ENCODE results near the gene ACVR2B. TPM values are rescaled to one million over a fixed set of nuclear protein-coding genes. Genes with fewer than 3 reads are reported as not detected.

Gene ACVR2B
- polyA plus RNA-seq, 3 donors from 2014 or later: 0.02 to 0.39 (median 0.04) TPM

DNA sequence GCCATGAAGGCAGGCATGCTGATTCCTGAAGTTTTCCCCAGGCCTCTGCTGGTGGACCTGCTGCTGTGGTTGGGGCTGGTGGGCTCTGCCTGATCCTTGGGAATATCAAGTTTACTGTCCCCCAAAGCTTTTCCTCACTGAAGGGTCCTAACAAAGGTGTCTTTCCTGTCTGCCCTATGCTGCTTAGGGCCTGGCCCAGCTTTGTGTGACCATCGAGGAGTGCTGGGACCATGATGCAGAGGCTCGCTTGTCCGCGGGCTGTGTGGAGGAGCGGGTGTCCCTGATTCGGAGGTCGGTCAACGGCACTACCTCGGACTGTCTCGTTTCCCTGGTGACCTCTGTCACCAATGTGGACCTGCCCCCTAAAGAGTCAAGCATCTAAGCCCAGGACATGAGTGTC is 29.3 kb downstream of the ACVR2B start:
- Mint-ChIP-seq H3K9me3 (no peaks in the 10 kb centered on the region), H3K4me3 (no peak overlapping the region), H3K27me3 (ENCODE audit: low read depth in 3 of 3) (peaks cover 0 to 3% (median 0%) of the 10 kb centered on the region in 3 donors), H3K27ac (no peak overlapping the region), H3K4me1 (no peaks in the 10 kb centered on the region), H3K36me3 (peaks cover 4 to 18% (median 5%) of the 10 kb centered on the region in 3 donors)
- DNase-seq: no peak

DNA sequence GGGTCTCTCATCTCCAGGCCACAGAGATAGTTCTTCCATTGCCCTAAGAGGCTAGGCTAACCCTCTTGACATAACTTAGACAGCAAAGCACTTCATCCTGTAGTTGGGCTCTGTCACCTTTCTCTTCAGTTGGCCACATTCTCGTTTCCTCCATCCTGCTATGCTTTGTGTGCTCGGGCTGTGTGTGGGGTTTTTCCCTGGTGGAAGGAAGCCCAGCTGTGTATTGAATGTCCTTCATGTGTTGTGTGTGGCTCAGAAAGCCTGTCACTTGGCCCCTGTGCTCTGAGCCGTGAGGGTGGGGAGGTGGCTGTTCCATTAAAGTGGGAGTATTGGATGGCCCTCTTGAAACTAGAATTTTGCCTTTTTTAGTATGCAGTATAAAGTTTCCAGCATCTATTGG is 33.6 kb downstream of the ACVR2B start:
- Mint-ChIP-seq H3K9me3 (no peaks in the 10 kb centered on the region), H3K27ac (no peak overlapping the region), H3K4me1 (no peaks in the 10 kb centered on the region), H3K36me3 (peaks cover 4 to 10% (median 5%) of the 10 kb centered on the region in 3 donors), H3K4me3 (no peak overlapping the region), H3K27me3 (ENCODE audit: low read depth in 3 of 3) (peaks cover 0 to 3% (median 0%) of the 10 kb centered on the region in 3 donors)
- DNase-seq: no peak

DNA sequence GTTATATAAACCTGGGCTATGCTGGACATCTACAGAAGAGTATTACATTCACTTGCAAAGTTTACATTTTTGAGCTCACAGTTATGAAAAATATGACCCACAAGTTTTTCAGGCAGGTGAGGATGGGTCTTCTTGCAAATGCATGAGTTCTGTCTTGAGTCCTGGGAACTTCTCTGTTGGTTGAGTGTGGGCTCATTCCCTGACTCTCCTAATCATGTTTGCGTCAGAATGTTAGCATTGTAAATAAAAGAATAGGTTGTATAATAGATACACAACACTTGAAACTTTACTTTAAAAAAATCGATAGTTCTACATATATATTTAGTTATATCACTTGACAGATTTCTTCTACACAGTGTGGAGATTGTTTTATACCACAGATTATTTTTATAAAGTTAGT is 35.3 kb downstream of the ACVR2B start:
- DNase-seq: no peak
- Mint-ChIP-seq H3K9me3 (no peaks in the 10 kb centered on the region), H3K27ac (no peak overlapping the region), H3K4me1 (no peaks in the 10 kb centered on the region), H3K36me3 (peaks cover 0 to 5% (median 3%) of the 10 kb centered on the region in 3 donors), H3K27me3 (ENCODE audit: low read depth in 3 of 3) (peaks cover 0 to 3% (median 0%) of the 10 kb centered on the region in 3 donors), H3K4me3 (no peak overlapping the region)

DNA sequence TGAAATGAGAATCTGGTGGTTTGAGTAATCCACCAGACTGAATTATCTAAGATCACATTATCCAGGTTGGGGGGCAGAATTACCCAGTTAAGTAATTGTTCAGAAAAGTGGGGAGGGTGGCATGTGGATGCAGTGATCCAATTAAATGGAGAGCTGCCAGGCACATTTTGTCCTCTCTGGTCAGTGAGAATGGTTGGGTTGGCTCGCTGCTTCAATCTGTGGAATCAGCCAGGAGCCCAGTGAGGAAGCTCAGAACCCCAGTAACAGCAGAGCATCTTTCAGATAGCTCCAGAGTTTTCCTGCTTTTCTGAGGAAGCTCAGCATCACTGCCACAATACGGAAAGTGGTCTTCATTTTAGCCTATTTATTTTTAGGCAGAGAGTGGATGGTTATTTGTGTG is 36.1 kb downstream of the ACVR2B start:
- no peak overlapping the region for H3K4me3 Mint-ChIP-seq
- peaks cover 0 to 5% (median 2%) of the 10 kb centered on the region in 3 donors for H3K36me3 Mint-ChIP-seq
- no peaks in the 10 kb centered on the region for H3K4me1 Mint-ChIP-seq
- peaks cover 0 to 3% (median 2%) of the 10 kb centered on the region in 3 donors for H3K27me3 Mint-ChIP-seq (ENCODE audit: low read depth in 3 of 3)
- no peaks in the 10 kb centered on the region for H3K9me3 Mint-ChIP-seq
- H3K27ac Mint-ChIP-seq: no peak overlapping the region
- no peak for DNase-seq

DNA sequence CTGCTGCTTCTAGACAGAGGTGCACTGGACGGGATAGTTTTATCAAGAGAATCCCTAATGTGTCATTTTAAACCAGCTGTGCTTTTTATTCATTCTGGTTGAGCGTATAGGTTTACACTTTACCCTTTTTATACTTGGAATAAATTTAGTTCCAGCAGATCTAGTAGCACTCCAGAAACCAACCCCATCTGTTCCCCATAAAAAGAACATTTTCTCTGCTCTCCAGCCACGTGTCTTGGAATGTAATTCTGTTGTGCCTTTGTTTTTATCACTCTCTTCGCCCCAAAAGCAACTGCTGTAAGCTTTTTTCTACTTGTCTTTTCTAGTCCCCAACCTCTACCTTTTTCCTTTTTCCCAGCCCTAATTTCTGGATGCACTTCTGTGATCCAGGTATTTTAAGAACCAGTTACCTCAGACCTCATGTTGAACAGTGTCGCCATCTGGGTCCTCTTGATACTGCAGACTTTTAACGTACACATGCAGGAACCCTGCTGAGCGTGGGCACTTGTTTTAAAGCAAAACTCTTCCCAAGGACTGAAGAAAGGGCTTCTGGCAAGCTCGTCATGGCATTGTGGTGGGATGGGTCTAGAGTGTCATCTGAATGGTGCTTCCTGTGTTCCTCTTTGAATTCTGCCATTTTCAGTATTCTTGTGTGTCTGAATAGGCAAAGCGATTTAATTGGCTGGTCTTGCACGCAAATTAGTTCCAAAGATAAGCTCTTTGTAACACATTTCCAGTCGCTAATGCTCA is 36.8 kb downstream of the ACVR2B start:
- Mint-ChIP-seq H3K36me3 (no peaks in the 10 kb centered on the region), H3K4me3 (no peak overlapping the region), H3K27ac (no peak overlapping the region), H3K4me1 (no peaks in the 10 kb centered on the region), H3K9me3 (no peaks in the 10 kb centered on the region), H3K27me3 (ENCODE audit: low read depth in 3 of 3) (peaks cover 0 to 2% (median 0%) of the 10 kb centered on the region in 3 donors)
- DNase-seq: no peak

DNA sequence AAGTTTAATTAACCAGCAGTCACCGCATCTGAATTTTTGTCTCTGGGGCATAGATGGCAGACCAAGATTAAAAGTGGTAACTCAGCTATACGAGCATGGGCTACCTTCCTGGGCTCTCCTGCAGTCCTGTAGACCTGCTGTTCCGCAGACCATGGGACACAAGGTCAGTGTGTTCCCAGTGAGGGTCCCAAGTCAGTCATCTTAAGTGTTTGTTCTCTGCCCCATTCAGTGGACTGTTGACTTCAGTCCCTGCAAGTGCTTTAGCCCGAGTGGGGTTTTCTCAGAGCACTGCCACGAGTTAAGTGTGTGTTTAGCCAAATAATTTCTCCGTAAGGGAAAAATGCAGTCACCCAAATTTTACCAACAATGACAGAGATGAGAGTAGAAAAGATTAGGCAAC is 37.5 kb downstream of the ACVR2B start:
- Mint-ChIP-seq H3K4me3 (no peak overlapping the region), H3K4me1 (peaks cover under 1 to 6% of the 10 kb centered on the region in 2 donors), H3K27me3 (ENCODE audit: low read depth in 3 of 3) (peaks cover 0 to 4% (median 2%) of the 10 kb centered on the region in 3 donors), H3K36me3 (no peaks in the 10 kb centered on the region), H3K27ac (no peak overlapping the region), H3K9me3 (no peaks in the 10 kb centered on the region)
- DNase-seq: no peak

DNA sequence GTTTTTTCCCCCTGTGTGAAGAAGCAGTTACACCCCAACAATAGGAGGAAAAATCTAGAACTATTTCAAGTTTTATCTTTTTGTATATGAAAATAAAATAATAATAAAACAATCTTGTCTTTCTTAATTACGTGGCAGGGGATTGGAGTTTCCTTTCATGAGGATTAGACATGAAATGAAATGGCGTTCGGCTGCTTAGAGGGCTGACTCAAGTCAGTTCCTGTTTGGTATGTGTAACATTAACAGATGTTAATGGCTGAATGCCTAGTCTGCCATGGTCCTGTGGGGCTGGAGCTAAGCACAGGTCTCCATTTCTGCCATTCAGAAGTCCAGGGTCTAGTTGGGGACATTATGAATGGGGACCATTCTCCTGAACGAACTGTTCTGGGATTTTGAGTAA is 39.3 kb downstream of the ACVR2B start:
- Mint-ChIP-seq H3K9me3 (no peaks in the 10 kb centered on the region), H3K27ac (no peak overlapping the region), H3K4me1 (peaks cover 16 to 17% of the 10 kb centered on the region in 2 donors), H3K36me3 (no peaks in the 10 kb centered on the region), H3K4me3 (no peak overlapping the region), H3K27me3 (ENCODE audit: low read depth in 3 of 3) (peaks cover 0 to 8% (median 6%) of the 10 kb centered on the region in 3 donors)
- DNase-seq: no peak

DNA sequence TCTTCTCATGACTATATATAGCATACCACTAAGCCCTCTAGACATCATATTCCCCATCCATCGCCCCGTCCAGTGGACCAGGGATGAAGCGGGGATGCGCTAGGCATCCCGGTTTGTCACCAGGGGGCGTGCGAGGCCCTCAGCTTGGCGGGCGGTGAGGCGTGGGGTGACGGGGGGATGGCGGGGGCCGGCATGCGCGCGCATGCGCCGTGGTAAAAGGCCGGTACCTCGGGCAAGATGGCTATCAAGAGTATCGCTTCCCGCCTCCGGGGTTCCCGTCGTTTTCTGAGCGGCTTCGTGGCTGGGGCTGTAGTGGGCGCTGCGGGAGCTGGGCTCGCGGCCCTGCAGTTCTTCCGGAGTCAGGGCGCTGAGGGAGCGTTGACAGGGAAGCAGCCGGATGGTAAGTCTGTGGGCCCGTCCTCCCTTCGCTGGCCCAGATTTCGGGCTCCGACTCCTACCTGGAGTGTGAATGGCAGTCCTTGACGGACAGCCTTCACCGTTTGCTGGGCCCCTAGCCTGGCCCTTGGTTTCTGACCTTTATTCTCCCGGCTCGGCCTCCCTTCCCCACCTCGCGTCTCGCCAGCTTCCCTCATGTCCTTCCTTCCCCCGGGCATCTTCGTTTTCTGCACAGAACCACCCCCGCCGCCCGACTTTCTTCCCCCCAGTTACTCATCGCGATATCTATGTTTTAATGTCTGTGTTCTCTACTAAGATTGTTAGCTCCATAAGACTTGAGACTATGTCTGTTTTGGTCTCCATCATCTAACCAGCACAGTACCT is 42.6 kb downstream of the ACVR2B start, which contains the start of gene EXOG:
Gene EXOG, plus strand, starts transcription at position 210 of the 780 bp plus-strand sequence. Its CDS starts 28 bp downstream, at position 238.
- DNase-seq: peak; percentile 86 to 91 (median 87)
- Mint-ChIP-seq H3K36me3 (peaks cover 0 to 10% (median 0%) of the 10 kb centered on the region in 3 donors), H3K4me1 (peaks cover 21 to 36% of the 10 kb centered on the region in 2 donors), H3K4me3 (peak within 1 kb of the TSS; percentile 91 to 99 (median 97)), H3K27ac (peak within 1 kb of the TSS; percentile 79 to 93 (median 90)), H3K27me3 (ENCODE audit: low read depth in 3 of 3) (peaks cover 0 to 8% (median 6%) of the 10 kb centered on the region in 3 donors), H3K9me3 (no peaks in the 10 kb centered on the region)

DNA sequence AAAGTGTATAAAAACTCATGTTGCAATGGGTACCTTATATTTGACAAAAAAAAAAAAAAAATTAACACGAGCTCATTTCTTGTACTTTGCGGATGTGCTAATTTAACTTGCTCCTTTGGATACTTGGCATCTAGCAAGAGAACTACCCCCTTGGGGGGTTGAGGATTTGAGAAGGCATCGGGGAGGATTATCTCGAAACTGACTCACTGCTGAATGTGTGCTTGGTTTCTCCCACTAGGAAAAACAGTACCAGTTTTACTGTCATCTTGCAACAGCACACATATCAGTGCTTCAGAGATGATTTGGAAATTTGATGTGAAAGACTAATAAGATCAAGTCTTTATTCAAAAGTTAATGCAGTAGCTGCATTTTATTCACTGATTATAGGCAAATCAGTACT is 43.3 kb downstream of the ACVR2B start:
- Mint-ChIP-seq H3K4me3 (peak overlapping the region; percentile 91 to 99 (median 97)), H3K9me3 (no peaks in the 10 kb centered on the region), H3K27me3 (ENCODE audit: low read depth in 3 of 3) (peaks cover 0 to 8% (median 6%) of the 10 kb centered on the region in 3 donors), H3K36me3 (peaks cover 0 to 13% (median 0%) of the 10 kb centered on the region in 3 donors), H3K4me1 (peaks cover 21 to 36% of the 10 kb centered on the region in 2 donors), H3K27ac (peak overlapping the region; percentile 66 to 93 (median 90))
- DNase-seq: no peak

DNA sequence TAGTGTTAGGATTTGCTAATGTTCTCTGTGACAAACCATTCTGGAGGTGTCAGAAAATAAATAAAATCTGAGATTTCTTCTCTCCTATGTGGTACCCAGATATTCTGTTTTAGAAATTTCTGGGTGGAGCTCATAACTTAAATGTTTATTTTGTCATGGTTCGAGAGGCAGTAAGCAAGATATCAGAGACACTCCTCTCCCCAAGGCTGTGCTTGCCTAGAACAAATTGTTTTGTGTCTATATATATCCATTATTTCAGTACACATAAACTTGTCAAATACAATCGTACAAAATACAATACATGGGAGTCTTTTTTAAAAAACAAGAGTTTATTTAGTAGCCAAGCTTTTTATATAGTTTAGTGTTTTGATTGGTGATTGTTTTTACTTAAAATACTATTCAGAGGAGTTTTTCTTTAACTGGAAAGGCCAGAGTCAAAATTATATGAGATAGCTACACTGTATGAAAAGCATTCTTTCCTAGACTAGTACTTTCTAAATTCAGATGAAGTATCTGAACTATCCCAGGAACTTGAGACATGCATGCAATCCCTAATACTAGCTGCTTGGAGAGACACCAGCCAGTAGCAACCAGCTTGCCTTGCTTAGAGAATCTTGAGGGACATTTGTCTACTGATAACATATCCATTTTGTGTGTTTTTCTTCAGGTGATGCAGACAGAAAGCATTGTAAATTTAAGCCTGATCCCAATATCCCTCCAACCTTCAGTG is 47.2 kb downstream of the ACVR2B start:
- Mint-ChIP-seq H3K4me1 (peaks cover 17 to 36% of the 10 kb centered on the region in 2 donors), H3K4me3 (no peak overlapping the region), H3K27me3 (ENCODE audit: low read depth in 3 of 3) (peaks cover 0 to 6% (median 6%) of the 10 kb centered on the region in 3 donors), H3K9me3 (no peaks in the 10 kb centered on the region), H3K36me3 (peaks cover 9 to 29% (median 12%) of the 10 kb centered on the region in 3 donors), H3K27ac (no peak overlapping the region)
- no peak for DNase-seq

DNA sequence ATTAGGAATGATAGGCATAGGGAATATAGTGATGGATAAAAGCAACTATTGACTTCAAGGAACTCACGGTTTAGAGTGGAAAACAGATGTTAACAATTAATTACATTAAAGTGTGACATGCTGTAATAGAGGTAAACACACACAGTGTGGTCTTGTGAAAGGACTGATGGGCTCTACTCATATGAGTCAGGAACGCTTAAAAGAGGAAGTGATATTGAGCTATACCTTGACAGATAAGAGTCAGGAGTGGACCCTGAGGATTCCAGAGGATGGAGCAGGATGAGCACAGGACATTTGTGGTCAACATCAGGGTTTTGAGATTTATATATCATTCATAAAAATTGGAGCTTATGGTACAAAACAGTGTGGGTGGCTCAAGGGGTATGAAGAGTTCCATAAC is 53.4 kb downstream of the ACVR2B start:
- H3K9me3 Mint-ChIP-seq: no peaks in the 10 kb centered on the region
- no peaks in the 10 kb centered on the region for H3K4me1 Mint-ChIP-seq
- no peak for DNase-seq
- H3K27me3 Mint-ChIP-seq (ENCODE audit: low read depth in 3 of 3): no peaks in the 10 kb centered on the region
- no peak overlapping the region for H3K4me3 Mint-ChIP-seq
- peaks cover 24 to 43% (median 34%) of the 10 kb centered on the region in 3 donors for H3K36me3 Mint-ChIP-seq
- H3K27ac Mint-ChIP-seq: no peak overlapping the region

DNA sequence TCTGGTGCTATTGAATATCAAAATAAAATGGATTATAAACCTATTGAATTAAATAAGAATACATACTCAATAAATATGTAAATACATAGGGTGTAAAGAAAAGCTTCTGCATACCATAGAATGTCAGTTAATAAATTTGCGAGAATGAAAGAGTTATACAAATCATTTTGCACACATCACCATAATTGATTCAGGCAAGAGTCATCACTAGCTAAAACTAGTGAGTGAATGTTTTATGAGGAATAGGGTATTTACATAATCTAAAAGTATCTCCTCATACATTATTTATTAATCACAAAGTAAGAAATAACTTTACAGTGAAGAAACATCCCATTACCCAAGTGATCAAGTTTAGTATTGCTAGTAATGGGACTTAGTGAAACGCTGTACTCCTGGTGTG is 56.0 kb downstream of the ACVR2B start:
- no peaks in the 10 kb centered on the region for H3K4me1 Mint-ChIP-seq

DNA sequence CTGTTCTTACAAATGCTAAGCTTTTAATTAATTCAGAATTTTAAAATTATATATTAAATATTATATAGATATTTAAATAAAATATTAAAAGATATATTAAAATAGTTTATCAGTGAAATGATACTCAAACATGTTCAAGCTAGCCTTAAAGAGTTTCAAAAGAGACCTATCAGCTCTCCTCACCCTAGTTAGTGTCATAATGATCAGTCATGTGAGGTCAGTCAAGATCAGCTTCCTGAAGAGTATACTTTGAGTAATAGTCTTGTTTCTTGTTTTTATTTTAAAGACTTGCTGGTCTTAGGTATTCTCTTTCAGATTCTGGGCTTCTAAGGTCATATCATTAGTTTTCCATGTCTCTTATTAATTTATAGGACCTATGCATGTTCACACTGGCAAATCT is 56.9 kb downstream of the ACVR2B start:
- H3K4me1 Mint-ChIP-seq: no peaks in the 10 kb centered on the region
- peaks cover 29 to 42% (median 32%) of the 10 kb centered on the region in 3 donors for H3K36me3 Mint-ChIP-seq
- H3K27me3 Mint-ChIP-seq (ENCODE audit: low read depth in 3 of 3): no peaks in the 10 kb centered on the region
- H3K4me3 Mint-ChIP-seq: no peak overlapping the region
- DNase-seq: no peak
- peak overlapping the region in 2 of 6 donors; percentile 7 to 41 for H3K27ac Mint-ChIP-seq
- no peaks in the 10 kb centered on the region for H3K9me3 Mint-ChIP-seq

More for the DNA sequence above, 56.0 kb downstream of the ACVR2B start:
- H3K27me3 Mint-ChIP-seq (ENCODE audit: low read depth in 3 of 3): no peaks in the 10 kb centered on the region
- no peaks in the 10 kb centered on the region for H3K9me3 Mint-ChIP-seq
- H3K36me3 Mint-ChIP-seq: peaks cover 32 to 40% (median 34%) of the 10 kb centered on the region in 3 donors
- no peak overlapping the region for H3K4me3 Mint-ChIP-seq
- no peak overlapping the region for H3K27ac Mint-ChIP-seq
- DNase-seq: no peak

All from immature natural killer cell (primary cell).